NCI-H128 (cell line): ENCODE results near the gene SLC35F2.
"Not testable (repeated sequence)": the region's sequence is repeated elsewhere in the genome, so short reads cannot be mapped to it uniquely, and the experiment has no call there.

ENCODE experiments used
- DNase-seq: peaks from one replicate; lab custom pipeline; 2025; ENCODE audit not compliant: unreplicated experiment; lab: John Stamatoyannopoulos, UW

The SLC35F2 gene

DNA sequence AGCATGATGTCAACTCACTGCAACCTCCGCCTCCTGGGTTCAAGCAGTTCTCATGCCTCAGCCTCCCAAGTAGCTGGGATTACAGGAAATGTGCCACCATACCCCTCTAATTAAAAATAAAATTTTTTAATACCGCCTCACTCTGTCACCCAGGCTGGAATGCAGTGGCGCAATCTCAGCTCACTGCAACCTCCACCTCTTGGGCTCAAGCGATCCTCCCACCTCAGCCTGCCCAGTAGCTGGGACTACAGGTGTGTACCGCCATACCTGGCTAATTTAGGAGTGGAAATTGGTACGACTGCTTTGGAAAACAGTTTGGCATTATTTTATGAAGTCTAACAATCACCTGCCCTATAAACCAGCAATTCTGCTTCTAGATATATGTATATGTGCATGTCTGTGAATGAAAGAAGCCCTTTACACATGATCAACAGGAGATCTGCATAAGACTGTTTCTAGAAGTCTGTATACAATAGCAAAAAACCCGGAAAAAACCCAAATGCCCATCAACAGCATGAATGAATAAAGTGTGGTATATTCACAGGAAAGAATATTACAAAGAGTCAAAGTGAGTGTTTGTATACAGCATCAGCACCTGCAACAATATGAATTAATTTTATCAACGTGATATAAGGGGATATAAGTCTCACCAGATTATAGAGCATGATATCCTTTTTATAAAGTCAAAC lies 16.0 kb downstream of the SLC35F2 start:
- no peak for DNase-seq

GRCh38 chr11:107840129-107840484 lies 18.5 kb downstream of the SLC35F2 start:
- DNase-seq: no peak

- DNase-seq: no peak
Observed at GRCh38 chr11:107836851-107837250, 21.7 kb downstream of the SLC35F2 start.

DNA sequence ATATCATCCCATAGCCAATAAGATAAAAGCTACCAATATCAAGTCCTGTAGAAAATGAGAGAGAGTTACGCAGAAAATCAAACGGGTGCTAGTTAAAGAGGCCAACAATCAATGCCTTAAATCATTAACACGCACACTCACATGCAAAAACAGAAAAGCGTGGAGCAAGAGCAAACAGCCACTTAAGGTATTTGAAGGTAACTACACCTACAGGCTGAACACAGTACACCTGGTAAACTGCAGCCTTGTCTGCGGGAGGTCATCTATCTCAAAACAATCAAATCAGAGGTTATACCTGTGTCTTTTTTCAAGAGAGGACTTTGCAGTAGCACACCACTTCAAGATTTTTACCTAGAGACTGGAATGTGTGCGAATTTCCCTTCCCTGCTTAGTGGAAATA lies 23.6 kb downstream of the SLC35F2 start:
- no peak for DNase-seq

DNA sequence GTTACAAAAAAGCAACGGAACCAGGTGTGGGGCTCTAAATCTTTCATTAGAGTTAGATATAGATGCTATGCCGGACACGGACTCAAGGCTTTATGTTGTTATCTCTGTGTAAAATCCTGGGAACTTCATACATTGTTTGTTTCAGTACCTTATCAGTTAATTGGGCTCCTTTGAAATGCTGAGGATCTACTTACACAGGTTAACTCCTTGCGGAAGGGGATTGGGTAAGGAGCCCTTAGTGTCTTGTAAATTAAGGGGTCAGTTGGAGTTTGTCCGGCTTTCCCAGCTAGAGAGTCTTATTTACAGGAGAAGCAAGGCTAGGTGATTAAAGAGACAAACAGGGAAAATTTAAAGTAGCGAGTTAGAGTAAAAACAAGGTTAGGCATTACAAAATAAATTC lies 24.7 kb downstream of the SLC35F2 start:
- not testable (repeated sequence) for DNase-seq

- DNase-seq: no peak
Observed at GRCh38 chr11:107830915-107831540, 27.6 kb downstream of the SLC35F2 start.

GRCh38 chr11:107827041-107827440 lies 31.5 kb downstream of the SLC35F2 start:
- DNase-seq: no peak

- no peak for DNase-seq
Observed at GRCh38 chr11:107825875-107826274, 32.7 kb downstream of the SLC35F2 start.

DNA sequence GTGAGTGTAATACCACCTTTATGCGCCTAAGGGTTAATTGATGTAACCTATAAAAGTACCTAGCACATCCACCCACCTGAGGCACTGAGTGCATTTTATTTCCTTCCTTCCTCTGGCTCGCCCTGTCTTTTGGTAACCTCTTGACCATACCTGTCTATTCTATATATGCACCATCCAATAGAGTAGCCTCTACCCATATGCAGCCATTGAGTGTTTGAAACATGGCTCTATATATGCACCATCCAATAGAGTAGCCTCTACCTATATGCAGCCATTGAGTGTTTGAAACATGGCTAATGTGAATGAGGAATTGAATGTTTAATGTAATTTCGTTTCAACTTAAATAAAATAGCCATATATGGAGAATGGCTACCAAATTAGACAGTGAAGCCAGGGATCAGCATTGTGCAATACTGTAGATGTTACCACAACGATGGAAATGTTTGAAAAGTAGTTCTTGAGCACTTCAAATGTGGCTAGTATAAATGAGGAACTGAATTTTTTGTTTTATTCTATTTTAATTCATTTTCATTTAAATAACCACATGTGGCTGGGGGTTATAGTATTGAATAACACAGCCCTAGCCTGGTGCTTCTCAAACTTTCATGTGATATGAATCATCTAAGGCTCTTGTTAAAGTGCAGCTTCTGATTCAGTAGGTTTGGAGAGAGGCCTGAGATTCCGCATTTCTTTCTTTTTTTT lies 33.8 kb downstream of the SLC35F2 start:
- no peak for DNase-seq

GRCh38 chr11:107821199-107821927 lies 37.2 kb downstream of the SLC35F2 start:
- no peak for DNase-seq

- DNase-seq: no peak
Observed at GRCh38 chr11:107819361-107820014, 39.1 kb downstream of the SLC35F2 start.

GRCh38 chr11:107818491-107818890 lies 40.1 kb downstream of the SLC35F2 start:
- no peak for DNase-seq

- DNase-seq: no peak
Observed at GRCh38 chr11:107816028-107816427, 42.6 kb downstream of the SLC35F2 start.

DNA sequence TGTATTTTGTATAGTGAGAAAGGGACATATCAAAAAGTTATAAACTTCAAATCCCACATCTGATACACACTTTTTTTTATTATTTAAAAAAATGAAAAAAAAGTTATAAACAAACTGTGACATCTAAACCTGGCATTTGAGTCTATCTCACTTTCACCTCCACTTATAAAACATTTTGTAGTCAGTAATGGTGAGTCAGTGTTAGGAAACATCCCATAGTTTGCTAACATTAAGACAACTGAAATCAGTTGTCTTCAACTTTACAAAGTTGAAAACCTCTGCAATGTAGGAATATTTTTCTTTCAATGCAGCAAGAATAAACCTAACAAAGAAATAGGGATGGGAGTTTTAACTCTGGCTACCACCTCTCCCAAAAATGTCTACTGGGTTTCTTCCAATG lies 47.7 kb downstream of the SLC35F2 start:
- DNase-seq: no peak

GRCh38 chr11:107808521-107808920 lies 50.1 kb downstream of the SLC35F2 start:
- no peak for DNase-seq

DNA sequence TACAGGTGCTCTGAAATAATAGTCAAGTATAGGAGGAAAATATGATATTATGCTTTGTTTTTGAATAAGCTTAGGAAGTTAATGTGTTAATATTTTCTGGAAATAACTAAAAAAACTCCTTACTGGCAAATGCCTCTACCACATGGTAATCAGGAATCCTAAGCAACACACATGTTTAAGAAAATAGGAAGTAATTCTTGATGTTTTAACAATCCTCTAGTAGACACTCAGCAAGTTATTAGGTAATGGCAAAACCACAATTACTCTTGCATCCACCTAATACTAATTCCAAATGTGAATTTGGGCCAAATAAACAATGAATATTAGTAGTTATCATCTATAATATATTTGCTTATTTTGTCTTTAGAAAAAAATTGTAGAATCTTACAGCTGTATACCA lies 53.6 kb downstream of the SLC35F2 start:
- no peak for DNase-seq

GRCh38 chr11:107804211-107804610 lies 54.4 kb downstream of the SLC35F2 start:
- no peak for DNase-seq

DNA sequence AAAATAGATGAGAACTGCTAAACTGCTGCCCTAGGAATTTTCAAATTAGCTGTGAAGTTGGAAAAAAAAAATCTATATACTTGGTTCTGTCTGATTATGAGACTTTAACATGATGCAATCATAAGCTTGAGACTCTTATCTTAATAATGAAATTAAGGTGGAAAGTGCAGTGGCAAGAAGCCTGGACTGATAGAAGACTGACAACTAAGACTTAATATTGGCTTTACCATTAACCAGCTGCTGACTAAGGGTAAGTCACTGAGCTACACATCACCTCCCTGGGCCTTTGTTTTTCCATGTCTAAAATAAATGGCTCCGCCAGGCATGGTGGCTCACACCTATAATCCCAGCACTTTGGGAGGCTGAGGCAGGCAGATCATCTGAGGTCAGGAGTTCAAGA lies 56.9 kb downstream of the SLC35F2 start:
- DNase-seq: no peak

- DNase-seq: no peak
Observed at GRCh38 chr11:107799218-107799859, 59.2 kb downstream of the SLC35F2 start.

GRCh38 chr11:107792049-107792443 lies 66.5 kb downstream of the SLC35F2 start:
- DNase-seq: no peak
